Measurements from ENCODE around the gene ARPC2.
"Not testable (repeated sequence)": the region's sequence is repeated elsewhere in the genome, so short reads cannot be mapped to it uniquely, and the experiment has no call there.

ARPC2 gene

DNA sequence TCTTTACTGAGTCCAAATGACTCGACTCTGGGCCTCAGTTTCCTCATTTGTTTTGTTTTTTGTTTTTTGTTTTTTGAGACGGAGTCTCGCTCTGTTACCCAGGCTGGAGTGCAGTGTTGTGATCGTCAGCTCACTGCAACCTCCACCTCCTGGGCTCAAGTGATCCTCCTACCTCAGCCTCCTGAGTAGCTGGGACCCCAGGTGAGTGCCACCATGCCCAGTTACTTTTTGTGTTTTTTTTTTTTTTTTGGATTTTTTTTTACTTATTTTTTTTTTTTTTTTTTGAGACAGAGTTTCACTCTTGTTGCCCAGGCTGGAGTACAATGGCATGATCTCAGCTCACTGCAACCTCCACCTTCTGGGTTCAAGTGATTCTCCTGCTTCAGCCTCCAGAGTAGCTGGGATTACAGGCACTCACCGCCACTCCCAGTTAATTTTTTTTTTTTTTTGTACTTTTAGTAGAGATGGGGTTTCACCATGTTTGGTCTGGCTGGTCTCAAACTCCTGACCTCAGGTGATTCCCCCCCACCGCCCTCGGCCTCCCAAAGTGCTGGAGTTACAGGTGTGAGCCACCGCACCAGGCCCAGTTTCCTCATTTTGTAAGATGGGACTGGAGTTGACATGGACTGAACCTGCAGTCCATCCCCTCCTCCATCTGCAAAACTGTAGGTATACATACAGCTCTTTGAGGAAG is 56.4 kb downstream of the ARPC2 start:
- H3K4me1 Mint-ChIP-seq (ENCODE audit: low read depth), result peaks cover 72% of the 10 kb centered on the region
- not testable (repeated sequence) for H3K27ac Mint-ChIP-seq, H3K4me3 Mint-ChIP-seq

DNA sequence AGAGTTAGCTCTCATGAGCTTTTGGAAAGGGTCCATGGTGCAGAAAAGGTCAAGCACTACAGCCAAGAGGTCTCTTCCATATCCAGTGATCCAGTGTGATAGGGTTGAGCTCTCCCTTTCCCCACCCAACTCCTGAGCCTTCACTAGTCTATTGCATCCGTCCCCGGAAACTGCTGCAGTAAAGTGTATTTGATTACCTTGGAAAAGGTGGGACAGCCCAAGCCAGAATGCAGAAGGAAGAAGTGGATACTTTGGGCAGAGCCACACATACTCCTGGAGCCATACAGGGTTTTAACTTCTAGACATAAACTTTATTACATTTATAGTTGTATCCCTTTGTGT is 56.9 kb downstream of the ARPC2 start:
- H3K4me1 Mint-ChIP-seq (ENCODE audit: low read depth), result peaks cover 75% of the 10 kb centered on the region
- no peaks in the 10 kb centered on the region for H3K27me3 Mint-ChIP-seq
- no peak overlapping the region for H3K4me3 Mint-ChIP-seq
- H3K9me3 Mint-ChIP-seq, result no peaks in the 10 kb centered on the region
- intact Hi-C loops (cut with micrococcal nuclease), result loop anchor here (2.0 to 5.0 kb wide), 2 partner anchors 13 to 293 kb away; partner anchors contain the start of genes CNOT9 and USP37
- H3K36me3 Mint-ChIP-seq (ENCODE audit: low read depth), result peaks cover 94% of the 10 kb centered on the region
- no peak overlapping the region for H3K27ac Mint-ChIP-seq

More for the DNA sequence above, 56.4 kb downstream of the ARPC2 start:
- H3K36me3 Mint-ChIP-seq (ENCODE audit: low read depth), result peaks cover 91% of the 10 kb centered on the region
- intact Hi-C loops (cut with micrococcal nuclease), result loop anchor here (2.0 to 5.0 kb wide), 2 partner anchors 13 to 294 kb away; partner anchors contain the start of genes CNOT9 and USP37
- H3K9me3 Mint-ChIP-seq, H3K27me3 Mint-ChIP-seq: not testable (repeated sequence)

DNA sequence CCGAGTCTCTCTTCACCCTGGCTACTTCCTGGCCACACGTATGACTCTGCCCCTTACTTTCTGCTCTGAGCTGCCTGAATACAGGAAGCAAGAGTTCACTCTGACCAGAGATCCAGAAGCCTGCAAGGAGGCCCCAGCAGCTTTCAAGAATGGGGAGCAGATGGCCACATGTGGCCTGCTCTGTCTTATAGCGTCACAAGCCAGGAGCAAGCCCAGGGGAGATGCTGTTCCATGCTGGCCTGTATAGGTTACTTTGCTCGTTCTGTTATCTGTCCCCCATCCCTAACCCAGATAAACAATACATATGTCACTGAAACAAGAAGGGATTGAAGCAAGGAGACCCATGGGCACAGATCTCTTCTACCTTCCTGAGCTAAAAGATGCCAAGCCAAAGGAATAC is 57.6 kb downstream of the ARPC2 start:
- Mint-ChIP-seq H3K36me3 (ENCODE audit: low read depth) (peaks cover 94% of the 10 kb centered on the region), H3K27ac (peak overlapping the region; percentile 26), H3K4me3 (no peak overlapping the region), H3K9me3 (no peaks in the 10 kb centered on the region), H3K27me3 (no peaks in the 10 kb centered on the region), H3K4me1 (ENCODE audit: low read depth) (peaks cover 75% of the 10 kb centered on the region)
- intact Hi-C loops (cut with micrococcal nuclease), result loop anchor here (5.0 kb wide), 1 partner anchor 293 kb away; the partner anchor contains the start of genes CNOT9 and USP37

DNA sequence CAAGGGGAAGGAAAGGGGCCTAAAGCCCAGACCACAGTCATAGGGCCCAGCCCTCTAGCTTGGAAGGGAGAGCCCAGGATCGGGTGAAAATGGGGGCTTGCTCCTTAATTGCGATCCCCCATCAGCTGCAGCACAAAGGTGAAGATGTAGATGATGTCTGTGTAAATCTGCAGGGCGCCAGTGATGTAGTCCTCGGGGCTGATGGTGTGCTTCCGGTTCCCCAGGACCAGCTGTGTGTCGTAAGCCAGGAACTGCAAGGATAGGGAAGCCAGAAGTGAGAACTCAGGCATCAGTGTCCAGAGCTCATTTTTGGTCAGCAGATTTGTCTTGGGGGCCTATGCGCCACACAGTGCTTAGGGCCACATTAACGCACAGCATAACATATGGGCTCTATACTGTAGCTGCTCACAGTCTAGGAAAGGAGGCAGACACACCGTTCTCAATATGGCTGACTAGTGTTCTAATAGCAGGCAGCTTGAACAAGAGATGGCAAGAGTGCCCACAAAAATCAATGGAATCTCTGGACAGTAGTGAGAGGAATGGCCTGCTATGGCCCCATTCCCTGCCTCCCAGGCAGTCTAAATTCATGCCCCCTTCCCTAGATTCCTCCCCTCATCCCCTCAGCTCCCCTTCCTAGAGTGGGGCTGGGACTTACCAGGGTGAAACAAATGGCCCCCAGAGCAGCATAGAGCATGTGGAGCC is 58.5 kb downstream of the ARPC2 start:
- Mint-ChIP-seq H3K27ac (peak overlapping the region; percentile 26), H3K27me3 (no peaks in the 10 kb centered on the region), H3K36me3 (ENCODE audit: low read depth) (peaks cover 94% of the 10 kb centered on the region), H3K4me1 (ENCODE audit: low read depth) (peaks cover 83% of the 10 kb centered on the region), H3K4me3 (no peak overlapping the region), H3K9me3 (no peaks in the 10 kb centered on the region)
- intact Hi-C loops (cut with micrococcal nuclease), result no loop called here

DNA sequence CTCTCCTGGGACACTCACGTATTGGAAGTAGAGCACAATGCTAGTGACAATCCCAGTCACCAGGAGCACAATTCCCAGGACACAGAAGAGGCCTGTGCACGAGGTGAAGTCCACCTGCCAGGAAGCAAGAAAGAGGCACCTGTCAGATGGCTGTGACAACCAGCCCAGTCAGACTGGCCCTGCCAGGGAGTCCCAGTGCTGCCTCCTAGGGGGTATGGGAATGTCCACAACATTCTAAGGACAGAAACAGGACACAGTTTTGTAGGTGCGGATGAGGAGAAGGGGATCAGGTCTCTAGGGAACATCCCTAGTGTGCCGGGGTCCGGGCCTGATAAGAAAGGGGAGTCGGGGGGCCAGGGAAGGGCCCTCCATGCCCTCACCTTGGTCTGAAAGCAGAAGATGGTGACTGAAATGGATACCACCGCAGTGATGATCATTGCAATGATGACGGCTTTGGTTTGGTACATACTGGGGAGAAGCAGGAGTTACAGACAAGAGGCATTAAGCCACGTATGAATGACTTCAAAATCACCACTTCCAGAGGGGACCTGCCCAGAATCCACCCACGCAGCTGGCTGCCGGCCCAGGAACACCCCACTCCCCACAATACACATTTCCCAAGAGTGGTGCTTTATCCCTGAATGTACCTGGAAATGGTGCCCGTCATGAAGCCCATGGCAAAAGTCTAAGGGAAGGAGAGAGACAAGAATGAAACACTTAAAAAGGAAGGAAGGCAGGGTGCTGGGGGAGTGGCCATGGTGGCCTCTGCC is 60.2 kb downstream of the ARPC2 start:
- Mint-ChIP-seq H3K36me3 (ENCODE audit: low read depth) (peaks cover 100% of the 10 kb centered on the region), H3K27me3 (no peaks in the 10 kb centered on the region), H3K4me3 (no peak overlapping the region), H3K4me1 (ENCODE audit: low read depth) (peaks cover 75% of the 10 kb centered on the region), H3K27ac (peak overlapping the region; percentile 26), H3K9me3 (no peaks in the 10 kb centered on the region)
- intact Hi-C loops (cut with micrococcal nuclease), result no loop called here

DNA sequence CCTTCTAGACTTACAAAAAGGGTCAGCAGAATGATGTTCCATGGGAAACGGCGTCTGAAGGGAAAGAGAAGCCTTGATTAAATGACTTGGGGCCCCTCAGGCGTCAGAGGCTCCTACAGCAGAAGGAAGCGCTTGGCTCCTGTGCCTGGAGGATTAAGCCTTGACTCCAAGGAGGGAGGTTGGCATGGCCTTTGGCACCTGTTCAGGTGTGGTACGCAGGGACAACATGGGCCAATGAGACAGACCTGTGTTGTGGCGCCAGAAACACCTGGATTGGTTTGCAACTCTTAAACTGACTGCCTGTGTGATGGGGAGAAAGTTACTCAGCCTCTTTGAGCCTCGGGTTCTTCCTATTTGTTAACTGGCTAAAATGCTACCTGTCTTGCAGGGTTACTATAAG is 60.9 kb downstream of the ARPC2 start:
- H3K36me3 Mint-ChIP-seq (ENCODE audit: low read depth), result peaks cover 100% of the 10 kb centered on the region
- no peaks in the 10 kb centered on the region for H3K9me3 Mint-ChIP-seq
- H3K27me3 Mint-ChIP-seq, result no peaks in the 10 kb centered on the region
- peaks cover 75% of the 10 kb centered on the region for H3K4me1 Mint-ChIP-seq (ENCODE audit: low read depth)
- peak overlapping the region; percentile 26 for H3K27ac Mint-ChIP-seq
- no peak overlapping the region for H3K4me3 Mint-ChIP-seq
- intact Hi-C loops (cut with micrococcal nuclease), result no loop called here

DNA sequence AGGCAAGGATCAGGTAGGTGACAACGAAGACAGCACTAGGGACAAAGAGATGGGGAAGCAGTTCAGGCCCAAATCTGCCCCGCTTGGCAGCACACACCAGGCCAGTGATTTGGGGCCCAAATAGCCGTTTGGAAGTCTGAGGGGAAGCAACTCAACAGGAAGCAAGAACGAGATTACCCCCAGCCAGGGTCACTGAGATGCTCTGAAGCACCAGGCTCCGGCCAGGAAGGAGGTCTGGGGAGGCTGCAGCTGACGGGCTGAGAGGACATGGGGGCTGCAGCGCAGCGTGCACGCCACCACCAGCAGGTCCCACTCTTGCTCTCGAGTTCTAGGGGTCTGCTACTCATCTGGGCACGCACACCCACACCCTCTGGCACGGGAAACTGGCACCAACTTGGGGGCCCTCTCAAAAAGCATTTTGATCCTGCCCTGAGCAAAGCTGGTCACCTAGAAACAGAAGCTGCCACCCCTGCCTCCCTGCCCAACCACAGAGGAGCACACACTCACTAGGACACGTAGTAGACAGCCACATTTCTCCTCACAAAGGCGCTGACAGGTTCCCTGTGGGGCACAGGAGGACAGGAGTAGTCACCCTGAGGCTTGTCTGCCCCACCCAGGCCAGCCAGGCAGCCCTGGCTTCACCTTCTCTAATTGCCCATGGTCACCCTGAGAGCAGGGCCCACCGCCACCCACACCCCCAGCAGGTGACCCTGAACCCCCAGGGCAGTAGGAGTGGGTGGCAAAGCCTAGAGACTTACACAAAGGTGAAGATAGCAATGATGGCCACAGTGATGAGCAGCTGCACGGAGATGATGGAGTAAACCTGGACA is 61.8 kb downstream of the ARPC2 start:
- intact Hi-C loops (cut with micrococcal nuclease), result no loop called here
- H3K9me3 Mint-ChIP-seq, result no peaks in the 10 kb centered on the region
- H3K36me3 Mint-ChIP-seq (ENCODE audit: low read depth), result peaks cover 100% of the 10 kb centered on the region
- no peak overlapping the region for H3K27ac Mint-ChIP-seq
- H3K4me3 Mint-ChIP-seq, result no peak overlapping the region
- no peaks in the 10 kb centered on the region for H3K27me3 Mint-ChIP-seq
- peaks cover 81% of the 10 kb centered on the region for H3K4me1 Mint-ChIP-seq (ENCODE audit: low read depth)

DNA sequence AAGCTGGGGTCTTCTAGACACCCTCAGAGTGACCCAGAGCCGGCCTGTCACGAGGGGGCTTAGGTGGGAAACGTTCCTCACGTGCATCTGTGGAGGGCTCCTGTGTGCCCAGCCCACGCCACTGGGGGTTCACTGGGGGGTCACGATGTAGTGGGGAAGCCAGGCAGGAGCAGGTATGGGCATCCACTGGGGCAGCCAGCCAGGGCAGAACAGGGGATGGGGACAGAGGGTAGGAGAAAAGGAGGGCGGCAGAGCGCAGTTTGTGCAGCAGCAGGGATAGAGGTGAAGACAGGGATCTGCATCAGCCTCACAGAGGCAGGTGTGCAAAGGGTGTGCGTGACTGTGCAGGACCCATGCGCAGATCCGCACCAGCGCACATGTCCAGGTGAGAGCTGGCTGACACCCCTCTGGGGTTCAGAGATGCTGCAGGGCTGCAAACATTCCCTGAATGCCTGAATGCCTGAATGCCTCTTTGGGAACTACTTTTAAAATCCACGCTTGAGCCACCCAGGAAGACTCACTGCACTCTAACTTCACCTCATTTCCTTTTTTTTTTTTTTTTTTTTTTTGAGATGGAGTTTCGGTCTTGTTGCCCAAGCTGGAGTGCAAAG is 63.4 kb downstream of the ARPC2 start:
- Mint-ChIP-seq H3K27ac (peak overlapping the region; percentile 42), H3K4me1 (ENCODE audit: low read depth) (peaks cover 89% of the 10 kb centered on the region), H3K36me3 (ENCODE audit: low read depth) (peaks cover 96% of the 10 kb centered on the region), H3K27me3 (no peaks in the 10 kb centered on the region), H3K4me3 (no peak overlapping the region), H3K9me3 (no peaks in the 10 kb centered on the region)
- intact Hi-C loops (cut with micrococcal nuclease), result no loop called here

DNA sequence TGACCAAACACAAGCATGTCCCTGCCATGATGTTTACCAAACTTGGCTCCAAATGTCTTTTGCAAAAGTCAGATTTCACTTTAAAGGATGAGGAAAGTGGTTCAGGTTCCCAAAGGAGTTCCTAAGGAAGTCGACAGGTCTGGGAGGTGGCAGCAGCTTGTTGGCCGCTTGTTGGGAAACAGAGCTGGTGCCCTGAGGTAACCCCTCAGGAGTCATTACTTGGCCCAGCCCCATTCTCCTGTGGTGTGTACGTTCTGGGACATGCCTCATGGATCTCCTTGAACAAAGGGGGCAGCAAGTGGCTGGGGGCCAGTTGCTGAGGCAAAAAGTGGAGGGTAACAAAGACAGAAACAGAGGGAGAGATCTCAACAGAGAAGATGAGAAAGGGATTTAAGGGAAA is 64.5 kb downstream of the ARPC2 start:
- Mint-ChIP-seq H3K27me3 (no peaks in the 10 kb centered on the region), H3K36me3 (ENCODE audit: low read depth) (peaks cover 96% of the 10 kb centered on the region), H3K4me3 (no peak overlapping the region), H3K9me3 (no peaks in the 10 kb centered on the region), H3K27ac (no peak overlapping the region), H3K4me1 (ENCODE audit: low read depth) (peaks cover 89% of the 10 kb centered on the region)
- intact Hi-C loops (cut with micrococcal nuclease), result no loop called here

DNA sequence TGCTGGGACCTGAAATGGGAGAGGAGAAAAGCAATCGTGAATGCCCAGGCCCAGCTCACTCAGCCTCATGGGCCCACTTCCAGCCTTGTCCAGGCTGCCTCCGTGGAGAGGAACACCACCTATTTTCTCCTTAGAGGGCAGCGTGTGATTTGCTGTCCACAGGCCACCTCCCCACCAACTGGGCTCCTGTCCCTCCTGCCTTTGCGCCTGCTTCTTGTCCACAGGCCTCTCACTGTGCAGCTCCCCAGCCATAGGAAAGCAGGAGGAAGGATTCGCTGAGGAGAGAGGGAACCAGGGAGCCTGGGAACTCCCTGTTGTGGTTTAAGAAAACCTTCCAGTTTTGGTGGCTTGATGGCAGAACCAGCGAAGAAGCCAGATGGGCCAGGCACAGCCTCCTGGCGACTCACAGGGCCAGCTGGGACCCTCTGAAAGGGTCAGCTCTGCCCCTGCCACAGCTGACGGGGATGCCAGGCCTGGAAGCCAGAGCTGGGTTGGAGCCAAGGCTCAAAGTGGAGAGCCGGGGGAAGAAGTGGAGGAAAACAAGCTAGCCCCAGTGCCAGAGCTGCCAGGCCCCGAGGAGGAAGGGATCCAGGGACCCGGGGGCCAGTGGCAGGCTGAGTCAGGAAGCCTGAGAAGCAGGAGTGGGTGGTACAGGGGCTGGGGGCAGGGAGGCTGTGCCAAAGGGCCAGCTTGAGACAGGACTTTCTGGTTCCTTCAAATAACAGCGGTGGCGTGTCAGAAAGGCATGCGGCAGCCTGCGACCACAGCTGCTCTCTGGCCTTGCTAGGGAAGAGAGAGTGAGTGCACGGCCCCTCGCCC is 65.4 kb downstream of the ARPC2 start:
- peak overlapping the region; percentile 39 for H3K4me3 Mint-ChIP-seq
- intact Hi-C loops (cut with micrococcal nuclease), result no loop called here
- peaks cover 89% of the 10 kb centered on the region for H3K4me1 Mint-ChIP-seq (ENCODE audit: low read depth)
- H3K27ac Mint-ChIP-seq, result peak overlapping the region; percentile 99
- no peaks in the 10 kb centered on the region for H3K9me3 Mint-ChIP-seq
- no peaks in the 10 kb centered on the region for H3K27me3 Mint-ChIP-seq
- H3K36me3 Mint-ChIP-seq (ENCODE audit: low read depth), result peaks cover 92% of the 10 kb centered on the region

DNA sequence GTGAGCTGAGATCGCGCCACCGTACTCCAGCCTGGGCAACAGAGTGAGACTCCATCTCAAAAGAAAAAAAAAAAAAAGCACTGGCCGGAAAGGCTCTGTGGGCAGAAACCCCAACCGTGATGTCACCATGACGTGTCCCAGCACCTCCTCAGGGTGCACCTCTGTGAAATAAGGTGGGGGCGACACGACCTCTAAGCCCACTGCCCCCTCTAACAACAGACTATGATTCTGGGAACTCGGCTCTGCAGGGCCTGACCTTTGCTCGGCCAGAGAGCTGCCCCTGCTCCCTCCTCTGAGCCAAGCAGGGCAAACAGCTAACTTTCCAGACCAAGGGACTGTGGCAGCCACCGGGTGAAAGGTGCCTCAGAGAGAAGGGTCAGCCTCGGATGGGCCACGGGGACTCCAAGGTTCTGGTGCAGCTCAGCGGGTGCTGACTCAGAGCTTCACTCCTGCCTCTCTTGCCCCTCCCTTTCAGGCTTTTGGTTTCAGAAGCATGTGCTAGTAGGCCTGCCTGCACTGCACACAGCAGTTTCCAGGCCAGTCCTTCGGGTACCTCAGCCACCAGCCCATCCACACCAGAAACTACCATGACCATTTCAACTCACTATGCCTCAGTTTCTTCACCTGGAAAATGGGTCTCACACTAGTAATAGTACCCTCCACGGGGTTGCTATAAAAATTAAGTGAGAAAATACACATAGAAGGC is 67.3 kb downstream of the ARPC2 start:
- intact Hi-C loops (cut with micrococcal nuclease), result no loop called here
- H3K36me3 Mint-ChIP-seq (ENCODE audit: low read depth), result peaks cover 87% of the 10 kb centered on the region
- H3K27me3 Mint-ChIP-seq, result no peaks in the 10 kb centered on the region
- peak overlapping the region; percentile 99 for H3K27ac Mint-ChIP-seq
- H3K4me3 Mint-ChIP-seq, result peak overlapping the region; percentile 32
- no peaks in the 10 kb centered on the region for H3K9me3 Mint-ChIP-seq
- H3K4me1 Mint-ChIP-seq (ENCODE audit: low read depth), result peaks cover 92% of the 10 kb centered on the region

DNA sequence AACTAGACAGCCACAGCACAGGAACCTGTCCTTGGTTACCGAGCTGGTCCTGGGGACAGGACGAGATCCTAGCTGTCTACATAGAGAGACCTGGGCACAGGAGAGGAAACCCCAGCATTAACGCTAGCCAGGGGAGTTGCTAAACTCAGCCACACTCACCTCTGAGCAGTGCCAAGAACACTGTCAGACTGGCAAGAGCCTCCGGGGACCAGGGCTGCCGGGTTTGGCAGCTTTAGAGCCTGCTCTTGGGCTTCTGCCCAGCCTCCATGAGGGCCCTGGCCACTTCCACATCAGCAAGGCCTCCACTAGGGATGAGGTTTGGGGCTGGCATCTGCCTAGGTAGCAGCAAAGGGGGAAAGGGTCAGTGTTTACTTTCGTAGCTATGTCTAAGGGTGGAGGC is 68.6 kb downstream of the ARPC2 start:
- Mint-ChIP-seq H3K4me3 (peak overlapping the region; percentile 82), H3K27me3 (no peaks in the 10 kb centered on the region), H3K27ac (peak overlapping the region; percentile 99), H3K4me1 (ENCODE audit: low read depth) (peaks cover 91% of the 10 kb centered on the region), H3K9me3 (no peaks in the 10 kb centered on the region), H3K36me3 (ENCODE audit: low read depth) (peaks cover 83% of the 10 kb centered on the region)
- intact Hi-C loops (cut with micrococcal nuclease), result loop anchor here (2.0 kb wide), 1 partner anchor 13 kb away; no protein-coding TSS in a partner anchor

All from dendritic cell treated with granulocyte-macrophage colony-stimulating factor and Interleukin-4, amounts not matched to agents 40 ng/mL and 50 ng/mL, for 4 days (primary cell).